GM18951 (cell line): ENCODE data around the gene ANO8.
A peak's percentile ranks its signal among the peaks of the same experiment; 100 is the strongest.

Experiments used
- POLR2A ChIP-seq: IDR thresholded peaks from 4 replicates; pipeline ENCODE4 v1.6.1; 2011; ENCODE audit warnings: mild to moderate bottlenecking; ENCODE audit not compliant: insufficient read length, insufficient read depth; ENCODE audit errors: extremely low read depth
- in situ Hi-C: fragments of 300-500 bp; cut with MboI; formaldehyde crosslinking; loops from one replicate; pipeline ENCODE4 v1.12.0; 2022; ENCODE audit warnings: low sequenced_read_pairs, mixed read lengths, inconsistent platforms; ENCODE audit not compliant: unreplicated experiment

The ANO8 gene

DNA sequence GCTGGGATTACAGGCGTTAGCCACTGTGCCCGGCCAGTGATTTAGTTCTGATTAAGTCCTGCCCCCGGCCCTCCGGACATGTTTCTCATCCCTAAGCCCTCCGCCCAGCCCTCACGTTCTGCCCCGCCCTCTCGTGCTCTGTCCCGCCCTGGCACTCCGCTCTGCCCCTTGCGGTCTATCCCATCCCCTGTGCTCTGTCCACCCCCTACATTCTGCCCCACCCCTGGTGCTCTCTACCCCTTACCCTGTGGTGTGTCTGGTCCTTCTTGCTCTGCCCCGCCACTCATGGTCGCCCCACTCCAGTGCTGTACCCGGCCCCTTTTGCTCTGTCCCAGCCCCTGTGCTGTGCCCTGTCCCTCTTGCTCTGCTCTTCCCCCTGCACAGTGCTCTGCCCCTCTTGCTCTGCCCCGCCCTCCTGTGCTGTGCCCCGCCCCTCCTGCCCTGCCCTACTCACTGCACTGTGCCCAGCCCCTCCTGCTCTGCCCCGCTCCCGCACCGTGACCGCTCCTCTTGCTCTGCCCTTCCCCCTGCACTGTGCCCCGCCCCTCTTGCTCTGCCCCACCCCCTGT lies 5.7 kb upstream of the ANO8 start:
- no peak for TF ChIP-seq POLR2A
- in situ Hi-C loops, result no loop called here

DNA sequence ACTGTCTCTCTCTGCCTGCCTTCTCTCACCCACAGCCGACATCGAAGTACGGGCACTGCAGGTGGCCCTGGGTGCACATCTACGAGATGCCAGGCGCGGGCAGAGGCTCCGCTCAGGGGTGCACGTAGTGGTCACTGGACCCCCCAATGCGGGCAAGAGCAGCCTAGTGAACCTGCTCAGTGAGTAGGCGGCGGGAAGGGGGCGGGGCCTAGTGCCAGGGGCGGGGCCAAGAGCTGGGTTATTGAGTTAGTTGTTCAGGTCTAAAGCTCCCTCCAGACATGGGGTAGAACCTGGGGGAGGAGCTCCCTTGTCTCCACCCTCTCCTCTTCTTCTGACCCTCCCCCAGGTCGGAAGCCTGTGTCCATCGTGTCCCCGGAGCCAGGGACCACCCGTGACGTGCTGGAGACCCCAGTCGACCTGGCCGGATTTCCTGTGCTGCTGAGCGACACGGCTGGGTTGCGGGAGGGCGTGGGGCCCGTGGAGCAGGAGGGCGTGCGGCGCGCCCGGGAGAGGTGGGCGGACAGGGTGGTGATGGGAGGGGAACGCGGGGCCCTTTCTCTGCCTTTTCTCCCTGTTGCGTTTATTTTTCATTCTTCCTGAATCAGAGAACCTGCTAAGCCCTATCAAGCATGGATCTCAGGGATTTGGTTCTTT lies 4.6 kb upstream of the ANO8 start:
- in situ Hi-C loops, result no loop called here
- TF ChIP-seq POLR2A, result no peak

DNA sequence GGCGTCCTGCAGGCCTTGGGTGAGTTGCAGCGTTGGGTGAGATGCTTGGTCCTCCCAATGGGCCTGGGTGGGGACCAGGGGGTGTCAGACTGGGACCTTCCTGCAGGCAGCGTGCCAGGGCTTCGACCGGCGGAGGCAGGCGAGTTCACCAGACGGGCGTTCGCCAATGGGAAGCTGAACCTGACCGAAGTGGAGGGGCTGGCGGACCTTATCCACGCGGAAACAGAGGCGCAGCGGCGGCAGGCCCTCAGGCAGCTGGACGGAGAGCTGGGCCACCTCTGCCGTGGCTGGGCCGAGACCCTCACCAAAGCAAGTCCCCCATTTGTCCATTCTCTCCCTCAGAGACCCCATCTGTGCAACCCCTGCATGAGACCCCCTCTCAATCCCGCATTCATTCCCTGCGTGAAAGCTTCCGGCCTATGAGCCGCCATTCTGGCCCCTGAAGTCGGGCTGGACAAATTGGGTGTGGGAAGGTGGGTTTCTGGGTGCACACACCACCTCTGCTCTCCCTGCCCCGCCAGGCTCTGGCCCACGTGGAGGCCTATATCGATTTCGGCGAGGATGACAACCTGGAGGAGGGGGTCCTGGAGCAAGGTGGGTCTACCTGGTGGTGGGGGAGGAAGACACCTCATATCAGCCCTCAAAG lies 3.9 kb upstream of the ANO8 start:
- no peak for TF ChIP-seq POLR2A
- in situ Hi-C loops, result no loop called here

DNA sequence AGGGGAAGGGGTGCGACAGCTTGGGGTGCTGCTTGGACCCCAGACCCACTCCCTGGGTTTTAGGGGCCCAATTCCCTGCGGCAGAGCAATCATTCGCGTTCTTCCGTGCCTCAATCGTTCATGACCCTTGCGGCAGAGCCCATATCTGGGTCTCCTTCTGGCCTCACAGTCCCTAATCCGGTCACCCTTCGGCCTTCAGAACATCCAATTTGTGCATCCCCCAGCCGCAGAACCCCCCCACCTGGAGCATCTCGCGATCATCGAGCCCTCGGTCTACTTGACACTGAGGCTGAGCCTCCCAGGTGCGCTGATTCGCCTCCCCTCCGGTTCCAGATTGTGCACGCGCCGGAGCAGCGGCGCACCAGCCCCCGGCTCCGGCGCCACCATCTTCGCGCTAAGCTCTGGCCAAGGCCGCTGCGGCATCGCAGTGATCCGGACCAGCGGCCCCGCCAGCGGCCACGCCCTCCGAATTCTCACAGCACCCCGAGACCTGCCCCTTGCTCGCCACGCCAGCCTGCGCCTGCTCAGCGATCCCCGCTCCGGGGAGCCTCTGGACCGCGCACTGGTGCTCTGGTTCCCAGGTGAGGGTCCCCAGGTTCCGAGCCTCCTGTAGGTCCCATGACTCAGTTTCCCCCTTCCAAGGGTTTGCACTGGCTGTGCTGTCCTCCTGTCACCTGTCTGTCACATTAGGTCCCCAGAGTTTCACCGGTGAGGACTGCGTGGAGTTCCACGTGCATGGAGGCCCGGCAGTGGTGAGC lies 3.2 kb upstream of the ANO8 start:
- in situ Hi-C loops, result no loop called here
- TF ChIP-seq POLR2A, result no peak

DNA sequence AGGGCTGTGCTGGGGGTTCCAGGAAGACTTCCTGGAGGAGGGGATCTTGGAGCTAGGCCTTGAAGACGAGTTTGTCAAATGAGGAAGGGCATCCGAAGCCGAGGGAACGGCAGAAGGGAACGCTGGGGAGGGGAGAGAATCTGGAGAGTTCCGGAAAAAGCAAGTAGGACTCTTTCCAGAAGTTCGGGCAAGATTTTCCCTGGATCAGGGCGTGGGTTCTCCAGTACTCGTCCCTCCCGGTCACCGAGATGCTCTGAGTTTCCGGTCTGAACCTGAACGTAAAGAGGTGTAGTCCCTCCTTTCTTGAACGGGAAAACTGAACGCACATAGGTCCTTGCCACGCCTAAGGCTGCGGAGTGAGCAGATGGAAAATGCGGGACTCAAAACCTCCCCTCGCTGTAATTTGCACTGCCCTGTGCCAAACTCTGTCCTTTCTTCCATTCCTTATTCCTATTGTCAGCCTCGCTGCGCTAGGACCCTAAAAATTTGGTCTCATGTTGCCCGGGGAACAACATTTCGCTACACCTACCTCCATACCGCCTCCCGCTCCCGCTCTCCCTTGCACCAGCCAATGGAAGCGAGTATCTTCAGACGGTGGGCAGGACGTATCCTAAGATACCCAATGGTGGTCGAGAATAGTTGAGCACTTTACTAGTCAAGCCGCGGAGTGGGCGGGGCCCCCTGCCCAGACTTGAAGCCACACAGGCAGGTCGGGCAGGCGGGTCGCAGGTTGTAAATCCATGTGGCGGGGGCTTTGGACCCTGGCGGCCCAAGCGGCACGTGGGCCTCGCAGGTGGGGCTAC lies 2.4 kb upstream of the ANO8 start, which contains the start of gene GTPBP3:
Gene GTPBP3, plus strand, starts transcription at position 682 of the 803 bp plus-strand sequence. Its CDS starts 59 bp downstream, at position 741.
- in situ Hi-C loops, result no loop called here
- TF ChIP-seq POLR2A, result peak; percentile 75

DNA sequence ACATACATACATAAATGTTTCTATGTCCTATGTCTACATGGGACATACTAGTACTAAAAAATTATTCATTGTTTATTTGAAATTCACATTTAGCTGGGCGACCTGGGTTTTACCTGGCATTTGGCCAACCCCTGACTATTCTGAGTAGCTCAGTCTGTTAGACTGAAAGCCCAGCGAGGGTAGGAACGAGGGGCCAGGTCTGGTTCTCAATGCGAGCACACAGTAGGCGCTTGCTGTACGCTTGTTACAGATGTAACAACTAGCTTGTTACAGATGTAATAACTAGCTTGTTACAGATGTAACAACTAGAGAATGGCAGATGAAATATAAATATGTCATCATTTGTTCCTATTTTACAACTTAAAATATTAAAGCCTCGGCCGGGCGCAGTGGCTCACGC lies 920 bp upstream of the ANO8 start:
- no peak for TF ChIP-seq POLR2A
- in situ Hi-C loops, result no loop called here

DNA sequence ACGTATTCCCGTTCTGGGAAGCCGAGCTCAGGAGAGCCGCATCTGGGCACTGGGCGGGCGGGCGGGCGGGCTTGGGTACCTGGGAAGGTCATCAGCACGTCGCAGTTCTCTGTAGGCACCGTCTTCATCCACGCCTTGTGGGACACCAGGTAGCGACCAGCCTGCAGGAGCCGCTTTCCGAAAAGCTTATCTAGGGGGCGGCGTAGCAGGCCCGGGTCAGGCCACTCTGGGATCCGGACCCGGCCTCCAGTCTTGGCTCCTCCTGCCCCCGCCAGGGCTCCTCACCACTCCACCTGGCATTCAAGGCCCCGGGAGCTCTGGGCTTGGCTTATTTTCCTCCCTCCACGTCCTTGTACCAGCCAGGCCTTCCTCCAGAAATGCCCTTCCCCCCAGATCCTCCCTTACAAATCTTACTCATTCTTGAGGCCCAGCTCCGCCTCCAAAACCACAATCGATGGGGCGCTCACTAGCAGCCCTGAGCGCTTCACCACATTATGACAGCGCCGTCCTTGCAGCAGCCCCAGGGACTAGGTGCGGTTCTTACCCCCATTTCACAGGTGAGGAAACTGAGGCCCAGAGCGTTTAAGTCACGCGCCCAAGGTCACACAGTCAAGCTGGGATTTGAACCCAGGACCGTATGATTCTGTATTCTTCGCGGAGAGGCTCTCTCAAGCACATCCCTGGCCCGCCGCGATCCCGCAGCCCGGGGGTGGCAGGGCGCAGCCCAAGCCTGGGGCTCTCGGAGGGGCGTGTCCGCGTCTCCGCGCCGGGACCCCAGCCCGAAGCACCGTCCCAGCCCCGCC lies 843 bp downstream of the ANO8 start:
- no peak for TF ChIP-seq POLR2A
- in situ Hi-C loops, result no loop called here

DNA sequence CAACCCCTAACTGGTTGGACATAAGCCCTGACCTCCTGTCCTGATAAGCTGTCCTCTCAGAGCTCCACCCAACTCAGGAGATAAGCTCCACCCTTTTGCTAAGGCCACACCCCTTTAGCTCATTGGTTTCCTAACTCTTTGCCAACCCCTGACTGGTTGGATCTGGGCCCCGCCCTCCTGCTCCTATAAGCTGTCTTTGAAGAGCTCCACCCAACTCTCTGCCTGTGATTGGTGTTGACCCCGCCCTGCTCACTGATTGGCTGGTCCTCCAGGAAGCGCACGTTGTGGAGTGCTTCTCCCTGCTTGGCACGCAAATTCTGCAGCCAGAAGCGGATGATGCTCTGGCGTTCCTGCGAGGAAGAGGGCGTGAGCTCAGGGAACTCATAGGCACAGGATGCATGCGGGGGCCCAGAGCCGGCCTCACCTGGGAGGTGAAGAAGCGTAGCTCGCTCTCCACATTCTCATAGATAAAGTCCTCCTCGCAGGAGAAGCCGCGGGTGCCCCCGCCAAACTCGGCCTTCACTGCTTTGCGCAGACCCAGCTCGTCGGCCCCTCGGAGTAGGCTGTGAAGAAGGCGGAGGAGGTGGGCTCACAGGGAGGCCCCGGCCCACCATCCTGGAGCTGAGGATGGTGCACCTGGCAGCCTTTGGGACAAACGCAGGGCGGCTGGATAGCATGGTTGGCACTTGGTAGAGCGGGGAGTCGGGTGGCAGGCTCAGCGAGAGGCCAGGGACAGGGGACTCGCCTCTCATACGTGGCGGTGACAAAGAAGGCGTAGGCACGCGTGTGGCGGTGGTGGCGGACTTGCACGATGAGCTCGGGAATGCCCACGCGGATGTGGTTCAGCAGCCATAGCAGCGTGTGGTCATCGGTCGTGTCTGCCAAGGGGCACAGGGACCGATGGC lies 1.7 kb downstream of the ANO8 start:
- in situ Hi-C loops, result no loop called here
- TF ChIP-seq POLR2A, result no peak

DNA sequence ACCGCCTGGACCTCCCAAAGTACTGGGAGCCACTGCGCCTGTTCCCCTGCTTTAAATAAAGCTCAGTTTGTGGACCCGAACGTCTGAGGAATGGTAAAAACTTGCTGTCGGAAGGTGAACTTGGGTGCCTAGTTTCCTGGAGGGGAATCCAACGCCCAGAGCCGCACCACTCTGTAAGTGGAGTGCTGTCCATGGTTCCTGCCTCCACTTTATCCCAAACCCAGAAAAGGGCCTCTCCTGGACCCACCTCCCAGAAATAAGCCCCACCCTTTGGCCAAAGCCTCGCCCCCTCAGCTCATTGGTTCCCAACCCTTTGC lies 2.3 kb downstream of the ANO8 start:
- in situ Hi-C loops, result no loop called here
- no peak for TF ChIP-seq POLR2A

DNA sequence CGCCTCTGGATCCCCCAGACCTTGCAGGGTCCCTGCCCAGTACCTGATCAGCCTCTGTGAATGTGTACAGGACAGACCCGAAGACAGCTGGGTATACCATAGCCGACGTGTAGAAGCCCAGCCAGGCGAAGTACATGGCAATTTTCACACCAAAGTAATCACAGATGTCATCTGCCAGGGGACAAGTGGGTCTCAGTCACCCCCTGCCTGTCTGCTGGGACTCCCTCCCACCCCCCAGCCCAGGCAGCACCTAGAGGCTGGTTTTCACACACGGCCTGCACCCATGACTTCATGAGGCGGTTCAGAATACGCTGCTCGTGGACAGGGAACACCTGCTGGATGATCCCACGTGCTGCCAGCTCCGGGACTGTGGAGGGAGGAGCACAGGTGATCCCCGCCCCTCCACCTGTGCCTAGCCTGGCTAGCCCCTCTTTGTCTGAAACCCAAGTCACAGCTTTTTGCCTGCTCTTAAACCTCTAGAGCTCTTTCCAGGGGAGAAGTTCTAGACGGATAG lies 3.6 kb downstream of the ANO8 start:
- TF ChIP-seq POLR2A, result no peak
- in situ Hi-C loops, result no loop called here

DNA sequence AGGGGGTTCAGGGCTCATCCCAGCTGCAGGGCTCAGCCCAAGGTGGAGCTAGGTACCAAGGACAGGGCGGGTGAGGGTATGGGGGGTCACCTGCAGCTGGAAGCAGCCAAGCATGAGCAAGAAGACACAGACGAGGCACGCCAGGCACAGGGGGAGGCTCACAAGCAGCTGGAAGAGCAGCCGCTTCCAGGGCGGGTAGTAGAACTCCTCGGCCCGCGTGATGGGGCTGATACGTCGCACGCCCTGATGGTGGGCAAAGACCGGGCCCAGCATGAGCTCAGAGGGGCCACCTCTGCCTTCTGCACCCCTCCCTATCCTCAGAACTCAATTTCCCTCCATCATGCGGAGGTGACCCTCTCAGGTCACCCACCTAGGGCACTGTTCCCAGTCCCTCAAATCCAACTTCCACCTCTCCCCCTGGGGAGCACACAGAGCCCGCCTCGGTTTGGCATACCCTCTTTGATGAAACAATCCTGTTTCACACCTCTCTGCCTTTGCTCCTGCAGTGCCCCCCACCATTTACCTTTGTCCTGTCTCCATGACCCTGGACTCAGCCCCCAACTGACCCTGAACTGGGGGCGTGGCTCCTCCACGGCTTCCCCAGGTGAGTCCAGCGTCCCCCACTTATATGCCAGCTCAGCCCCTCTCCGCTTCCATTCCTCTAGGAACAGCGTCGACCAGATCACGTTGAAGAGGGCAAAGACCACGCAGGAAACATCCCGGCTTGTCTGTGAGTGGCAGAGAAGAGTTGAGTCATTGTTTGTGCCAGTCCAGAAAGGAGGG lies 4.2 kb downstream of the ANO8 start:
- in situ Hi-C loops, result no loop called here
- TF ChIP-seq POLR2A, result no peak
